ENCODE results near the gene EIF4EBP3. TPM values are rescaled to one million over a fixed set of nuclear protein-coding genes. Genes with fewer than 3 reads are reported as not detected.

EIF4EBP3 gene
- polyA plus RNA-seq, 1 donor (not counting 4 experiments of a cell fraction or from before 2014, with no cell fraction given): 5.2 TPM

- no peaks in the 10 kb centered on the region for H3K9me3 ChIP-seq (ENCODE audit: control insufficient read depth, low read depth, low read length)
- FAIRE-seq (no peak), DNase-seq (ENCODE audit: low read depth, low spot score) (no peak)
- H3K4me3 ChIP-seq (ENCODE audit: control insufficient read depth in 2 of 3, extremely low read depth in 1 of 3, insufficient read depth in 2 of 3, low read depth in 1 of 3, low read length in 3 of 3): peak overlapping the region; percentile 73 to 95 (median 87)
- peaks cover 23% of the 10 kb centered on the region for H3K4me1 ChIP-seq (ENCODE audit: control insufficient read depth, extremely low read depth, insufficient read depth, low read length)
- TF ChIP-seq EZH2 (IDR thresholded peaks at IDR 0.05; ENCODE audit: low read length): no peak
- no peak for TF ChIP-seq CTCF (optimal IDR thresholded peaks at IDR 0.05 in 1 of 3, IDR thresholded peaks at IDR 0.05 in 1 of 3, conservative IDR thresholded peaks at IDR 0.05 in 1 of 3; ENCODE audit: extremely low read depth in 1 of 3, insufficient read depth in 2 of 3, low read length in 3 of 3)
- peak overlapping the region; percentile 93 for H3K9ac ChIP-seq (ENCODE audit: control insufficient read depth, extremely low read depth, insufficient read depth, low read length)
- peak overlapping the region; percentile 87 for H2AFZ ChIP-seq (ENCODE audit: control insufficient read depth, low read length)
- H3K36me3 ChIP-seq (ENCODE audit: control insufficient read depth in 2 of 2, extremely low read depth in 1 of 2, insufficient read depth in 2 of 2, low read length in 2 of 2): peaks cover 16 to 23% of the 10 kb centered on the region in 2 experiments
- H3K27ac ChIP-seq (ENCODE audit: control insufficient read depth, insufficient read depth, low read length): peak overlapping the region; percentile 93
- H3K9me1 ChIP-seq (ENCODE audit: control insufficient read depth, extremely low read depth, insufficient read depth, low read length): no peaks in the 10 kb centered on the region
- H4K20me1 ChIP-seq (ENCODE audit: control insufficient read depth, extremely low read depth, insufficient read depth, low read length): no peaks in the 10 kb centered on the region
- H3K4me2 ChIP-seq (ENCODE audit: control insufficient read depth, extremely low read depth, insufficient read depth, low read depth, low read length): peak overlapping the region; percentile 90
- H3K27me3 ChIP-seq (ENCODE audit: control insufficient read depth, extremely low read depth, insufficient read depth, low read length): no peaks in the 10 kb centered on the region
- dilution Hi-C loops (cut with MboI; ENCODE audit: extremely low pct_ligation_motif_present, low sequenced_read_pairs): no loop called here
- peaks cover 26% of the 10 kb centered on the region for H3K79me2 ChIP-seq (ENCODE audit: control insufficient read depth, insufficient read depth, low read length)
Observed at GRCh38 chr5:140565024-140565779, 17.7 kb downstream of the EIF4EBP3 start.

- Histone ChIP-seq H3K9ac (ENCODE audit: control insufficient read depth, extremely low read depth, insufficient read depth, low read length) (no peak overlapping the region), H2AFZ (ENCODE audit: control insufficient read depth, low read length) (no peak overlapping the region)
- no peak for FAIRE-seq
Observed at GRCh38 chr5:140565780-140566095, 18.3 kb downstream of the EIF4EBP3 start.

More at GRCh38 chr5:140565780-140566095, 18.3 kb downstream of the EIF4EBP3 start:
- Histone ChIP-seq H4K20me1 (ENCODE audit: control insufficient read depth, extremely low read depth, insufficient read depth, low read length) (no peaks in the 10 kb centered on the region), H3K4me1 (ENCODE audit: control insufficient read depth, extremely low read depth, insufficient read depth, low read length) (peaks cover 23% of the 10 kb centered on the region), H3K79me2 (ENCODE audit: control insufficient read depth, insufficient read depth, low read length) (peaks cover 26% of the 10 kb centered on the region), H3K9me3 (ENCODE audit: control insufficient read depth, low read depth, low read length) (no peaks in the 10 kb centered on the region), H3K36me3 (ENCODE audit: control insufficient read depth in 2 of 2, extremely low read depth in 1 of 2, insufficient read depth in 2 of 2, low read length in 2 of 2) (peaks cover 18 to 23% of the 10 kb centered on the region in 2 experiments), H3K27me3 (ENCODE audit: control insufficient read depth, extremely low read depth, insufficient read depth, low read length) (no peaks in the 10 kb centered on the region), H3K4me2 (ENCODE audit: control insufficient read depth, extremely low read depth, insufficient read depth, low read depth, low read length) (peak overlapping the region; percentile 90), H3K27ac (ENCODE audit: control insufficient read depth, insufficient read depth, low read length) (peak overlapping the region; percentile 93), H3K4me3 (ENCODE audit: control insufficient read depth in 2 of 3, extremely low read depth in 1 of 3, insufficient read depth in 2 of 3, low read depth in 1 of 3, low read length in 3 of 3) (peak overlapping the region; percentile 73 to 95 (median 87)), H3K9me1 (ENCODE audit: control insufficient read depth, extremely low read depth, insufficient read depth, low read length) (no peaks in the 10 kb centered on the region)
- DNase-seq (ENCODE audit: low read depth, low spot score): no peak
- dilution Hi-C loops (cut with MboI; ENCODE audit: extremely low pct_ligation_motif_present, low sequenced_read_pairs): no loop called here
- TF ChIP-seq CTCF (optimal IDR thresholded peaks at IDR 0.05 in 1 of 3, IDR thresholded peaks at IDR 0.05 in 1 of 3, conservative IDR thresholded peaks at IDR 0.05 in 1 of 3; ENCODE audit: extremely low read depth in 1 of 3, insufficient read depth in 2 of 3, low read length in 3 of 3): no peak
- no peak for TF ChIP-seq EZH2 (IDR thresholded peaks at IDR 0.05; ENCODE audit: low read length)

Measured in keratinocyte (primary cell).